AG08395 (cell line): ENCODE results near the gene CYP19A1.

Experiments used
- DNase-seq: peaks from one replicate; pipeline ENCODE4 v3.0.0; 2012; ENCODE audit warnings: mixed read lengths, low spot score

Gene CYP19A1

GRCh38 chr15:51338496-51338895, at the start of gene CYP19A1:
Gene CYP19A1 (minus strand): TSS chr15:51338596. CDS start chr15:51242912, 95,684 bp downstream.
- no peak for DNase-seq

- DNase-seq: no peak
Observed at GRCh38 chr15:51387699-51388041, 49.3 kb upstream of the CYP19A1 start.

GRCh38 chr15:51386960-51387698, 48.7 kb upstream of the CYP19A1 start:
- no peak for DNase-seq

- DNase-seq: no peak
Observed at GRCh38 chr15:51386486-51386885, 48.1 kb upstream of the CYP19A1 start.

DNA sequence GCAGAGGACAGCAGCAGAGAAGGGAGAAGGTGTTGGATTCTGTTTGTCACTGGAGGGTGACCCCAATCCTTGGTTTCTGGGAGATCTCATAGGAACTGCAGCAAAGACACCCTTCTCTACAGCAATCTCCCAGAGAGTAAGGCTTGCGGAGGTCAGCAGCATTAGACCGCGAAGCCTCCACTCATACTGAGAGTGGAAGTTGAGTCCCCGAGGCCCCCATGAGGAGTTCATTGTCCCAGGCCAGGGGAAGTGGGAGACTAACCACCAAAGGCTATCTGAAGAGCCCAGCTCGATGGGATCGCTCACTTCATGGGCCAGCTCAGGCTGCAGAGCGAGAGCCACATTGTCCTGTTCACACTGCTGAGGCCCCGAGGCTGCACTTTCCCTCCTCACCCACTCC, 47.6 kb upstream of the CYP19A1 start:
- DNase-seq: no peak

GRCh38 chr15:51382787-51383186, 44.4 kb upstream of the CYP19A1 start:
- DNase-seq: peak; percentile 70

GRCh38 chr15:51380999-51381806, 42.8 kb upstream of the CYP19A1 start:
- peak; percentile 83 for DNase-seq

GRCh38 chr15:51379390-51379789, 41.0 kb upstream of the CYP19A1 start:
- no peak for DNase-seq

GRCh38 chr15:51378406-51378805, 40.0 kb upstream of the CYP19A1 start:
- DNase-seq: no peak

DNA sequence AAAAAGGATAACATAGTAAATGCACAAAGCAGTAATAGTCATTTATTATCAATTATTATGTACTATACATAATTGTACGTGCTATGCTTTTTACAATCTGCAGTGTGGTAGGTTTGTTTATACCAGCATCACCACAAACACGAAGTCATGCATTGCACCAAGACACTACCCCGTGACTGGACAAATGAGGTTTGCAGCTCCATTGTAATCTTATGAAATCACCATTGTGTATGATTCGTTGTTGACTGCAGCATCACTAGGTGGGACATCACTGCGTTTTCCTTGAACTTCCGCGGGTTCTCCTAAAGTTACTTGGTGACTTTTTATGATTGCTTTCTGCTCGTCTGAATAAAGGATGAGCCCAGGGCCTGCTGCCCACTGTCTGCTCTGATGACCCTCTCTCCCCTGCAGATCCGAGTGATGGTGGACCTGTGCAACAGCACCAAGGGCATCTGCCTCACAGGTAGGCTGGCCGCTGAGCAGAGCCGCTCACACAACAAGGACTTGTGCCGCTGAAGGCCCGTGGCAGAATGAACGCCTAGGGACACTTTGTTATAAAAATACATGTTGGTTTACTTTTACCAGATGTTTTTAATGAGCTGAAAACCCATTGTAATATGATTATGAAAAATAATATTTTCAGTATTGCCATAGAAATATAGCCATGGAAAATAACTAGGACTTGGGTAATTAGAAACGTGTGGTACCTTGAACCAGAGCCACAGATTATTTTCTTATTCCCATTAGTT, 38.8 kb upstream of the CYP19A1 start:
- peak; percentile 84 for DNase-seq

DNA sequence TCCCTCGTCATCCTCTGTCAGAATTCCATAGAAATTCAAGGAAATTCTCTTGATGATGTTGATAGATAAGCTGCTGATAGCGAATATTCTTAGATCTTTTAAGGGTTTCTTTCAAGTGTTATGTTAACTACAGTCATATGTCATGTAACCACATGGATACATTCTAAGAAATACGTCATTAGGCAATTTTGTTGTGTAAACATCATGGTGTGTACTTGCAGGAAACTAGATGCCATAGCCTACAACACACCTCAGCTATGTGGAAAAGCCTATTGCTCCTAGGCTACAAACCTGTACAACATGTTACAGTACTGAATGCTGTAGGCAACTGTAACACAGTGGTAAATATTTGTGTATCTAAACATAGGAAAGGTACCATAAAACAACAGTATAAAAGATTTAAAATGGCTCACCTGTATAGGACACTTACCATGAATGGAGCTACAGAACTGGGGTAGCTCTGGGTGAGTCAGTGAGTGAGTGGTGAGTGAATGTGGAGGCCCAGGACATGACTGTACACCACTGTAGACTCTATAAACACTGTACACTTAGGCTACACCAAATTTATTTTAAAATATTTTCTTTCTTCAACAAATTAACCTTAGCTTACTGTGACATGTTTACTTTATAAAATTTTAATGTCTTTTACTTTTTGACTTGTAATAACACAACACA, 37.7 kb upstream of the CYP19A1 start:
- DNase-seq: no peak

GRCh38 chr15:51374131-51374530, 35.7 kb upstream of the CYP19A1 start:
- no peak for DNase-seq

DNA sequence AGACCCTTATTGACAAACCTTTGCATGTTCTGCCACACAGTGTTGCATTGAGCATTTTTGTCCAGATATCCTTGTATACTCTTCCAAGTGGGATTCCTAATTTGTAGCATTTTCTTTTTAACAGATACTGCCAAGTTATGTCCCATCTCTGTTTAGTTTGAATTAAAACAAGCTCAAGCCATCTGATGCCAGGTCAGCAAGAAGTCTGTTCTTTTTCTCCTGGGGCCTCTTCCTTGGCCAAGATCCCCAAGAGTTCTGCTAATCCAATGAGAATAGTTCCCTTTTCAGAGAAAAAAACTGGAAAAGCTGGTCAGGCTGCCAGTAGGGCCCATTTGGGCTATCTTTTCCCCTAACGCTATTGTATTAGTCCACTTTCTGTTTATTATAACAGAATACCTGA, 32.9 kb upstream of the CYP19A1 start:
- no peak for DNase-seq

DNA sequence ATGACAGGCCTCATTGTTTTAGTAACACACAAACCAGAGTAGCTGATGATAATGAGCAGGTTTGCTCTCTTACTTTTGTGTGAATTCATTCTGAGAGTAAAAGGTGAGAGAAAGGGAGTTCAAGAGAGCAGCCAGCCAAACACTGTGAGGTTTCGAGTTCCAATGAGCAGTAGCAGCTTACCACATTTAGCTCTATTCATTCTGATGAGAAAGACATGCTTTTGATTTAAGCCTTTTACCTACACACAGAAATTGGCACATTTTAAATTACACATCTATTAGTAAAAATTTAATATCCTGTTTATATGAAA, 31.0 kb upstream of the CYP19A1 start:
- no peak for DNase-seq

DNA sequence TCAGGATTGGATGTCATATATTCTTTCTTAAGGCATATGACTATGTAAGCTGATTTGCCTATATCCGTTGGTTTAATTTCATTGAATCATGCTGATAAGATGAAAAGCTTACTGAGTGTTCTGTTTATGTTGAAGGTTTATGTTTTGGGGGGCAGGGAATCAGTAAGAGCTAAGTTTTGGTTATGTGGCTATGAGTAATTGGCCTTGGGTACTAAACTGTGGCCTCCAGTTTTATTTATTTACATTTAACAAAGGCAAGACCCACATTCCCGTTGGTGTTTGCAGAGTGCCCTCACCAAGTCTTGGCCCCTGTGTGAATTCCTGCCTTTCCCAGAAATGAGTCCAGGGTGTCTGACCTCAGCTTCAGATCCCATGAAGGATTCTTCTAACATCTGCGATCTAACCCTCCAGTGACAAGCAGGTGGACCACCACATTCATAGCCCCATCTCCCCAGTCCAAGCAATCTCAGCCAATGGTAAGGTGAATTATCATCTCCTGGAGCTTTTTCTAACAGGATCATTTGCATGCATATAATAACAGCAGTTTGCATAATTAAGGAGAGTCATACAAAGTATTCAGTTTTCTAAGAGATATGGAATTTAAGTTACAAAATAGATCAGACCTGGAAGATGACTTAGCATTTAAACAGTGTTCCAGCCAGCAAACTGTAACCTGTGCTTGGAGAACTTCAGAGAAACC, 30.5 kb upstream of the CYP19A1 start:
- DNase-seq: peak; percentile 38

- DNase-seq: no peak
Observed at GRCh38 chr15:51368307-51368706, 29.9 kb upstream of the CYP19A1 start.

DNA sequence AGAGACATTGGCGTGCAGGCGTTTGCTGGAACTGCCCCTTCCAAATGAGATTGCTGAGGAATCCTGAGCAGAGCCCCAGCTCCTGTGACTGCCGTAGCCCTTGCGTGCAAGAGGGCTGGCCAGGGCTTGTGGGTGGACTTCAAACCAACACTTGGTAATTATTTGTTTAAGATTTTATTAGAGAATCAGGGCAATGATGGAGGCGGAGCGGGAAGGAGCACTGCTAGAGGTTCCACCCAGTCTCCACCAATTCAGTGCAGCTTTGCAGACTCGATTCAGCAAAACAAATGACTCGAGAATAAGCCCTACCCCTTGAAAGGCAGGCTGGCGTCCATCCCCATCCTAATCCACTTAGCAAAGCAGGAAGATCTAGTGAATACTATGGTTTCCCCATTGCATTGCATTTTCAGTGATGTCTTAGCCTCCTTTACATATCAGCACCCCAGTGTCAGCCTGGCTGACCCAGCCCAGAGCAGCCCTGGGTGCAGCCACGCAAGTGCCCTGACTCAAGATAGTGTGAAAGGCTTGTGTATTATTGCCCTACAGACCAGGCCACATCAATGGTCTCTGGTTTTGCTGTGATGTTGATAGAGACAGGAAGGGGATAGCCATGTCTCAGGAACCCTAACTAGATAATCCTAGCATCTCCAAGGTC, 29.1 kb upstream of the CYP19A1 start:
- DNase-seq: peak; percentile 48

DNA sequence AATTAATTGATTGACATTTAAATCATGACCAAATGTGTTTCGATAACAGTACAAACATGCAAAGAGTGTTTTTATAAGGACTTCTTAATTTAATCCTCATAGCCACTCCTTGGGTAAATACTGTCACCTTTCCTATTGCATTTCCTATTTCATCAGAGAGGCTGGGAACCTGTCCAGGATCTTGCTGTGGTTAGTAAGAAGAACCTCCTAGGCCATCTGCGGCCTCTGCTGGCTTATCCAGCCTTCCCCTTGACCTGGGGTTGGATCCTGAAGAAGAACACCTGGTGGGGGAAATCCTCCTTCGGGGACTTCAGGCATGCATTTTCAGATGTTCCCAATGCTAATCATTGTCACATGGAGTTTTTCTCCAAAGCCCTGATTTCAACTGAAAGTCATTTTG, 28.5 kb upstream of the CYP19A1 start:
- peak; percentile 55 for DNase-seq

DNA sequence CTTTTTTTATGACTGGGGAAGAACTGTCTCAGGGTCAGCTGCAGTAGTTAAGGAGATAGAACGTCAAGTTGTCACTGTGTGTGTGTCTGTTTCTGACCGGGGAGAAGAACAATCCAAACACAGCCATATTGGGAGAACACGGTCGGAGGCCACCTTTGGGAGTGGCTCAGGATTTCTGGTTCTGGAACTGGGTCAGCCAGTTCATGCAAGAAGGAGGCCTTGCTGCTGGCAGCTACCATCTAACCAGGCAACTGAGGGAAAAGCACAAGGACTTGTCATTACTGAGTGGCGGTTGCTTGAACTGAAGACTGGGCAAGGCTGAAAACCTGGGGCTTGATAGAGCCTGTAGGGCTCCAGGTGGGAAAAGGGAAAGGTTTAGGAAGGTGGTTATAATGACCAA, 27.7 kb upstream of the CYP19A1 start:
- DNase-seq: no peak

DNA sequence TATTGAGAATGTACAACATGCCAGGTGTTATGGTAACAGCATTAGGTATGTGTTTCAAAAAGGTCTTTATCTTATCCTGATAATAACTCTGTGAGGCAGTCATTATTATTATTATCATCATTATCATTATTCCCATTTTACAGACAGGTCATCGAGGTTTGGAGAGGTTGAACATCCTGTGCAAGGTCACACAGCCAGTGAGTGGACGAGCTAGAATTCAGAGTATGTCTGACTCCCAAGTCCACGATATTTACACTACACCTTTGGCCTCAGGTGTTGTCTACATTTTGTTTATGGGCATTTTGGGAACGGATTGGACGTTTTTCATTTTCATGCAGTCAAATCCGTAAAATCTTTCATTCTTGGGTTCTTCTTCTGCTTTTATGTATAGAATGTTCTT, 27.0 kb upstream of the CYP19A1 start:
- no peak for DNase-seq

DNA sequence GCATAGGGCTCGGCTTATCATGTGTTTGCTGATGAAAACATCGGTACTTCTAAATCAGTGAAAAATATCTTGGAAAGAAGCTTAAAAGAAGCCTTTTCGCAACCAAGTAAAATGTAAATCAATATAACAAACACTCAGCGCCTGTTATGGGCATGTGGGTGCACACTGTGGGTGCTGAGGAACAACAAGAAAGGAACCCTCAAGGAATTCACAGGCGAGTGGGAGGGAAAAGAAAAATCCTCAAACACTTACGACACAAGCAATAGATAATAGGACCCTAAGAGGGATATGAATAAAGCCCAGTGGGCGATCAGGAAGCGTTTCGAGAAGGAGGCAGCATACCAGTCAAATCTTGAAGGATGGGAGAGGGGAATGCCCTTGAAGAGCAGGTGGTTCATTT, 25.0 kb upstream of the CYP19A1 start:
- no peak for DNase-seq
